Neural cell (in vitro differentiated cells): ENCODE measurements around the gene EPPIN.

Source experiments
- SMC3 ChIP-seq: fragments of 450-650 bp; conservative IDR thresholded peaks from 2 replicates; pipeline ENCODE4 v1.6.1; 2014; ENCODE audit warnings: antibody characterized with exemption, mild to moderate bottlenecking, moderate library complexity; ENCODE audit not compliant: poor library complexity
- TF ChIP-seq, protein P1 (sequence below): fragments of 450-650 bp; IDR thresholded peaks from 2 replicates; pipeline ENCODE4 v1.5.1; 2014; ENCODE audit warnings: antibody characterized with exemption, mild to moderate bottlenecking, moderate library complexity; ENCODE audit not compliant: poor library complexity, severe bottlenecking

DNA sequence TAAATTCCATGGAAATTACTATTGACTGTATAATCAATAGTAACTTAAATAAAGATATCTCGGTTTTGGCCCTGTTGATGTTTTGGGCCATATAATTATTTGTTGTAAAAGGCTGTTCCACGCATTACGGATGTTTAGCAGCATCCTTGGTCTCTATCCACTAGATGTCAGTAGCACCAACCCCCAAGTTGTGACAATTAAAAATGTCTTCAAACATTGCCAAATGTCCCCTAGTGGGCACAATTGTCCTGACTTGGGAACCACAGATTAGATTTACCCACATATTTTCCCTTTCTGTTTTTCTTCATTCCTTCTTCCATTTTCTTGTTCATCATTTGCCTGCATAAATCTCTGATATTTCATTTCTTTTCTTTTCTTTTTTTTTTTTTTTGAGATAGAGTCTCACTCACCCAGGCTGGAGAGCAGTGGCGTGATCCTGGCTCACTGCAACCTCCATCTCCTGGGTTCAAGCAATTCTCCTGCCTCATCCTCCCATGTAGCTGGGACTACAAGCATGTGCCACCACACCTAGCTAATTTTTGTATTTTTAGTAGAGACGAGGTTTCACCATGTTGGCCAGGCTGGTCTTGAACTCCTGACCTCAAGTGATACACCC, 45.5 kb upstream of the EPPIN start:
- TF ChIP-seq SMC3 = no peak
- TF ChIP-seq, protein P1, sequence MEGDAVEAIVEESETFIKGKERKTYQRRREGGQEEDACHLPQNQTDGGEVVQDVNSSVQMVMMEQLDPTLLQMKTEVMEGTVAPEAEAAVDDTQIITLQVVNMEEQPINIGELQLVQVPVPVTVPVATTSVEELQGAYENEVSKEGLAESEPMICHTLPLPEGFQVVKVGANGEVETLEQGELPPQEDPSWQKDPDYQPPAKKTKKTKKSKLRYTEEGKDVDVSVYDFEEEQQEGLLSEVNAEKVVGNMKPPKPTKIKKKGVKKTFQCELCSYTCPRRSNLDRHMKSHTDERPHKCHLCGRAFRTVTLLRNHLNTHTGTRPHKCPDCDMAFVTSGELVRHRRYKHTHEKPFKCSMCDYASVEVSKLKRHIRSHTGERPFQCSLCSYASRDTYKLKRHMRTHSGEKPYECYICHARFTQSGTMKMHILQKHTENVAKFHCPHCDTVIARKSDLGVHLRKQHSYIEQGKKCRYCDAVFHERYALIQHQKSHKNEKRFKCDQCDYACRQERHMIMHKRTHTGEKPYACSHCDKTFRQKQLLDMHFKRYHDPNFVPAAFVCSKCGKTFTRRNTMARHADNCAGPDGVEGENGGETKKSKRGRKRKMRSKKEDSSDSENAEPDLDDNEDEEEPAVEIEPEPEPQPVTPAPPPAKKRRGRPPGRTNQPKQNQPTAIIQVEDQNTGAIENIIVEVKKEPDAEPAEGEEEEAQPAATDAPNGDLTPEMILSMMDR = peak; percentile 37
